HFFc6 (cell line): Measurements from ENCODE around the gene P2RX7. TPM values are rescaled to one million over a fixed set of nuclear protein-coding genes. Genes with fewer than 3 reads are reported as not detected.
"Not testable (repeated sequence)": the region's sequence is repeated elsewhere in the genome, so short reads cannot be mapped to it uniquely, and the experiment has no call there.

Experiments
- DNase-seq: peaks from one replicate; pipeline ENCODE4 v3.0.0-alpha.2; 2018
- H3K27ac Mint-ChIP-seq: 2 replicates; pipeline ENCODE4 v1.8.0; 2020; ENCODE audit warnings: mild to moderate bottlenecking, mixed read lengths
- H3K27me3 Mint-ChIP-seq: 2 replicates; pipeline ENCODE4 v1.8.0; 2021; ENCODE audit warnings: mild to moderate bottlenecking, moderate library complexity, mixed read lengths; ENCODE audit not compliant: insufficient read depth
- H3K36me3 Mint-ChIP-seq: 2 replicates; pipeline ENCODE4 v1.8.0; 2021; ENCODE audit warnings: low read depth, mixed read lengths
- H3K4me1 Mint-ChIP-seq: 2 replicates; pipeline ENCODE4 v1.8.0; 2020; ENCODE audit warnings: low read depth, mixed read lengths
- H3K4me3 Mint-ChIP-seq: 2 replicates; pipeline ENCODE4 v1.8.0; 2020; ENCODE audit warnings: mild to moderate bottlenecking, moderate library complexity, mixed read lengths
- H3K9me3 Mint-ChIP-seq: 2 replicates; pipeline ENCODE4 v1.8.0; 2020; ENCODE audit warnings: mild to moderate bottlenecking, mixed read lengths
- total RNA-seq, 6 experiments: library from RNA; stranded (reverse); fragmentation: NEBNext Ultra II Directional; extraction: Animal tissue kit (Norgen Biotek cat#: 25700); gene quantifications; 2 replicates in 1 of 6; 3 replicates in 5 of 6; pipeline ENCODE4 v1.2.3, GENCODE V29; 2021
- TF ChIP-seq, protein P1 (sequence below): fragments of 200-600 bp; sonication (generic); IDR thresholded peaks from 2 replicates; pipeline ENCODE4 v1.5.0; 2021; ENCODE audit warnings: antibody characterized with exemption, mild to moderate bottlenecking

P2RX7 gene
- total RNA-seq, 6 experiments from 2014 or later, result 0.17 to 0.32 (median 0.24) TPM

DNA sequence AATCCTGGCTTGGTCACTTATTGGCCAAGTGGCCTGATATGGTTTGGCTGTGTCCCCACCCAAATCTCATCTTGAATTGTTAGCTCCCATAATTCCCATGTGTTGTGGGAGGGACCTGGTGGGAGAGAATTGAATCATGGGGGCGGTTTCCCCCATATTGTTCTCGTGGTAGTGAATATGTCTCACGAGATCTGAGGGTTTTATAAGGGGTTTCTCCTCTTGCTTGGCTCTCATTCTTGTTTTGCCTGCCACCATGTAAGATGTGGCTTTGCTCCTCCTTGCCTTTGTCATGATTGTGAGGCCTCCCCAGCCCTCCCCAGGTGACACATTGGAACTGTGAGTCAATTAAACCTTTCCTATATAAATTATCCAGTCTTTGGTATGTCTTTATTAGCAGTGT lies 58.5 kb downstream of the P2RX7 start:
- DNase-seq, result no peak
- TF ChIP-seq, protein P1, sequence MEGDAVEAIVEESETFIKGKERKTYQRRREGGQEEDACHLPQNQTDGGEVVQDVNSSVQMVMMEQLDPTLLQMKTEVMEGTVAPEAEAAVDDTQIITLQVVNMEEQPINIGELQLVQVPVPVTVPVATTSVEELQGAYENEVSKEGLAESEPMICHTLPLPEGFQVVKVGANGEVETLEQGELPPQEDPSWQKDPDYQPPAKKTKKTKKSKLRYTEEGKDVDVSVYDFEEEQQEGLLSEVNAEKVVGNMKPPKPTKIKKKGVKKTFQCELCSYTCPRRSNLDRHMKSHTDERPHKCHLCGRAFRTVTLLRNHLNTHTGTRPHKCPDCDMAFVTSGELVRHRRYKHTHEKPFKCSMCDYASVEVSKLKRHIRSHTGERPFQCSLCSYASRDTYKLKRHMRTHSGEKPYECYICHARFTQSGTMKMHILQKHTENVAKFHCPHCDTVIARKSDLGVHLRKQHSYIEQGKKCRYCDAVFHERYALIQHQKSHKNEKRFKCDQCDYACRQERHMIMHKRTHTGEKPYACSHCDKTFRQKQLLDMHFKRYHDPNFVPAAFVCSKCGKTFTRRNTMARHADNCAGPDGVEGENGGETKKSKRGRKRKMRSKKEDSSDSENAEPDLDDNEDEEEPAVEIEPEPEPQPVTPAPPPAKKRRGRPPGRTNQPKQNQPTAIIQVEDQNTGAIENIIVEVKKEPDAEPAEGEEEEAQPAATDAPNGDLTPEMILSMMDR, result no peak
- Mint-ChIP-seq H3K27me3 (peaks cover 1% of the 10 kb centered on the region), H3K4me1 (peaks cover 43% of the 10 kb centered on the region), H3K27ac (peak overlapping the region; percentile 80), H3K36me3 (no peaks in the 10 kb centered on the region), H3K4me3 (peak overlapping the region; percentile 59), H3K9me3 (no peaks in the 10 kb centered on the region)

DNA sequence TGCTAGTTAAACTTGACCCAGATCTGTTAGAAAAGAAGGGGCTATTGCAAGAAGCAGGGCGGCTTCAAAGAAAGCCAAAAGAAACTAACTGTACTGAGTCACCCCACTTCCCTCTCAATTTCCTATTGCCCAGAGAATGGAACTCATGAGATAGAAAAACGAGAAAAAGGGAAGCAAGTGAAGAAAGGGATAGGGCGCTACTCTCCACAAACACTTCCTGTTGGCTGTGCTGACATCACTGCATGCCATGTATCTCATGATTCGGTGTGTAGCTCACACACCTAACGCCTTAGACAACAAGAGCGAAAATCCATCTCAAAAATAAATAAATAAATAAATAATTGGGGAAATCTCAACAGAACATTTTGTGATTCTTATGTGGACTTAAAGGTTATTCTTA lies 64.2 kb downstream of the P2RX7 start:
- TF ChIP-seq, protein P1, result no peak
- no peak for DNase-seq
- Mint-ChIP-seq H3K27me3 (peaks cover 8% of the 10 kb centered on the region), H3K4me1 (peaks cover 15% of the 10 kb centered on the region), H3K27ac (no peak overlapping the region), H3K9me3 (no peaks in the 10 kb centered on the region), H3K36me3 (no peaks in the 10 kb centered on the region), H3K4me3 (no peak overlapping the region)

DNA sequence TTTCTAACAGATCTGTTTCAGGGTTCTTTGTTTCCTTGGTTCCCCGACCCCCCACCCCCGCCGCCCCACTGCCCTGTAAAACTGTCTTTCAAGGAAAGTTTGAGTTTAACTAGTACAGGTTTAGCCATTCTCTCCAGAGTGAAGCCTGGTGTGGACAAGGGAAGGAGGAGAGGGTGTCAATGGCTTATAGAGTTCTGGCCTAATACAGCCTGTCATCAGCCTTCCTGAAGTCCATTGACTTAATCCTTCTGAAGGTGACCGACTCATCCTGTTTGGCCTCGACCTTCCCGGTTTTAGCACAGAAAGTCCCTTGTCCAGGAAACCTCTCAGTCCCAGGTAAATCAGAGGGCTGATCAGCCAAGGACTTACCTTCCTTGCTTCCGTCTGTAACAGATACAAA lies 66.3 kb downstream of the P2RX7 start:
- no peak overlapping the region for H3K27ac Mint-ChIP-seq
- no peaks in the 10 kb centered on the region for H3K9me3 Mint-ChIP-seq
- H3K36me3 Mint-ChIP-seq, result no peaks in the 10 kb centered on the region
- DNase-seq, result no peak
- TF ChIP-seq, protein P1, result no peak
- peaks cover 13% of the 10 kb centered on the region for H3K4me1 Mint-ChIP-seq
- H3K4me3 Mint-ChIP-seq, result no peak overlapping the region
- H3K27me3 Mint-ChIP-seq, result peaks cover 7% of the 10 kb centered on the region

DNA sequence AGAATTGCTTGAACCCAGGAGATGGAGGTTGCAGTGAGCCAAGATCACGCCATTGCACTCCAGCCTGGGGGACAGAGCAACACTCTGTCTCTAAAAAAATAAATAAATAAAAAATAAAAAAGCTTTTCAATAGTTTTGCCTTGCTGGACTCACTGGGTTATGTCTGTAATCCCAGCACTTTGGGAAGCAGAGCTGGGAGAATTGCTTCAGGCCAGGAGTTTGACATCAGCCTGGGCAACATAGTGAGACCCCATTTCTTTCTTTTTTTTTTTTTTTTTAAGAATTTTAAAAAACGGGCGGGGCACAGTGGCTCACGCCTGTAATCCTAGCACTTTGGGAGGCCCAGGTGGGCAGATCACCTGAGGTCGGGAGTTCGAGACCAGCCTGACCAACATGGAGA lies 68.5 kb downstream of the P2RX7 start:
- DNase-seq, H3K4me3 Mint-ChIP-seq, H3K9me3 Mint-ChIP-seq, H3K27me3 Mint-ChIP-seq, H3K36me3 Mint-ChIP-seq, H3K27ac Mint-ChIP-seq: not testable (repeated sequence)
- peaks cover 18% of the 10 kb centered on the region for H3K4me1 Mint-ChIP-seq

DNA sequence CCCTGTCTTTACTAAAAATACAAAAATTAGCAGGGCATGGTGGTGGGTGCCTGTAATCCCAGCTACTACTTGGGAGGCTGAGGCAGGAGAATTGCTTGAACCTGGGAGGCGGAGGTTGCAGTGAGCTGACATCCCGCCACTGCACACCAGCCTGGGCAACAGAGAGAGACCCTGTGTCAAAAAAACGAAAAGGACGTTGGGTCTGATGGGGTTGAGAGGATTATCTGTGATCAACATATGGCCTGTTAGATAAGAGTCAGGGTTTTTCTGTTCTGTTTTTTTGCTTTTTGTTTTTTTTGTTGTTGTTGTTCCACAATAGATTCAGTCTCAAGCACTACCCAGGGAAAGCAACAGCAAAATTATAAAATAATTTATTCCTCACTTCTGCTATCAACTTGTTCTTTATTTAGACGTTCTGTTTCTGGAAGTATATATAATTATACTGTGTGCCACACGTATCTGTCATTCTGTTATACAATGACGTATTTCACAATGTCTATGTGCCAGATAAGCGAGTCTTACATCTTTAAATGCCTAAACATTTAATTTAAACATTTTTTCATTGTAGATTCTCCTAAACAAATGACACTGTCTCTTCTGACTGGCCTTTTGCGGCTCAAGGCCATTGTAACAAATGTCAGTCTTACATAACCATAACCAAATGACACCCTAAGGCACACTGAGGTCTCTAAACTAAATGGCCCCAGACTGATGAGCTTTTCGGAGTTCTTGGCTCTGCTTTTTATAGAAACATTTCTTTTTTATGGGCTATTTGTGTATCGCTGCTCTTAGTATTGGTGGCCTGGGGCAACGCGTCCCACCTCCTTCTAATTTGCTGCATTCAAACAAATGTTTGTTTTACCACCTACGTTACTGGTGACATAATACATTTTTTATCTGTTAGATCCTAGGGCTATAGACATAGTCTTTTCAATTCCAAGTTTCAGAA lies 70.0 kb downstream of the P2RX7 start:
- TF ChIP-seq, protein P1, result no peak
- Mint-ChIP-seq H3K4me3 (peak overlapping the region; percentile 7; the same call in 1 of the 2 replicates), H3K9me3 (no peaks in the 10 kb centered on the region), H3K27me3 (no peaks in the 10 kb centered on the region; the same call in none of the 2 replicates), H3K36me3 (no peaks in the 10 kb centered on the region), H3K27ac (no peak overlapping the region), H3K4me1 (peaks cover 18% of the 10 kb centered on the region)
- peak; percentile 28 for DNase-seq

DNA sequence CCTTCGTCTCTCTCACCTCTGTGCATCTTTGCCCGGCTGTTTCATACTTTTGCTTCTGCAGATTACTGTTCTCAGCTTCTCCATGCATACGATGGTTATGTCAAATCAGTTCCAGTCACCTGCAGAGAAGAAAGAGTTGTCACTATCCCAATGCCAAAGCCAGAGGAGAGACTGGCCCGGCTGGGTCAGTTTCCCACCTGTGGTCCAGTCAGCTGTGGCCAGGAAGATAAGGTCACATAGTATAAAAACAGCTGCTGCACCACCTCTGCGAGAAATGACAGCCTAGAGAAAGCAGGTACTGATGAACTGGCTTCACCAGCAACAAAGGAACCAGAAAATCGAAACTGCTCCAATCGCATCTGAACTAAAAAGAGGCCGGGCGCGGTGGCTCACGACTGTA lies 70.8 kb downstream of the P2RX7 start:
- peaks cover 1% of the 10 kb centered on the region; the same call in 1 of the 2 replicates for H3K27me3 Mint-ChIP-seq
- H3K4me3 Mint-ChIP-seq, result peak overlapping the region; percentile 7; the same call in 1 of the 2 replicates
- no peak for DNase-seq
- peaks cover 18% of the 10 kb centered on the region for H3K4me1 Mint-ChIP-seq
- H3K27ac Mint-ChIP-seq, result no peak overlapping the region
- no peaks in the 10 kb centered on the region for H3K36me3 Mint-ChIP-seq
- no peaks in the 10 kb centered on the region for H3K9me3 Mint-ChIP-seq
- TF ChIP-seq, protein P1, result no peak
